ENCODE results near the gene KRT6B.
"Not testable (repeated sequence)": the region's sequence is repeated elsewhere in the genome, so short reads cannot be mapped to it uniquely, and the experiment has no call there.

KRT6B gene

GRCh38 chr12:52469853-52470252 is 17.9 kb upstream of the KRT6B start:
- no peak for DNase-seq (ENCODE audit: low read depth)

GRCh38 chr12:52464897-52465296 is 13.0 kb upstream of the KRT6B start:
- DNase-seq (ENCODE audit: low read depth): no peak

- no peak for DNase-seq (ENCODE audit: low read depth)
These were observed 9.7 kb upstream of the KRT6B start for GRCh38 chr12:52461693-52462092.

GRCh38 chr12:52458861-52459260 is 6.9 kb upstream of the KRT6B start:
- DNase-seq (ENCODE audit: low read depth): no peak

GRCh38 chr12:52455821-52456220 is 3.9 kb upstream of the KRT6B start:
- DNase-seq (ENCODE audit: low read depth): no peak

- DNase-seq (ENCODE audit: low read depth): no peak
These were observed 2.7 kb upstream of the KRT6B start for GRCh38 chr12:52454411-52455201.

GRCh38 chr12:52448228-52448627 is 3.7 kb downstream of the KRT6B start:
- DNase-seq (ENCODE audit: low read depth): no peak

- not testable (repeated sequence) for DNase-seq (ENCODE audit: low read depth)
These were observed 4.8 kb downstream of the KRT6B start for GRCh38 chr12:52447196-52447595.

GRCh38 chr12:52446367-52447045 is 5.4 kb downstream of the KRT6B start:
- DNase-seq (ENCODE audit: low read depth): no peak

GRCh38 chr12:52445876-52446275 is 6.1 kb downstream of the KRT6B start:
- DNase-seq (ENCODE audit: low read depth): no peak

- DNase-seq (ENCODE audit: low read depth): no peak
These were observed 7.0 kb downstream of the KRT6B start for GRCh38 chr12:52444647-52445595.

GRCh38 chr12:52443966-52444365 is 8.0 kb downstream of the KRT6B start:
- no peak for DNase-seq (ENCODE audit: low read depth)

- no peak for DNase-seq (ENCODE audit: low read depth)
These were observed 9.3 kb downstream of the KRT6B start for GRCh38 chr12:52442600-52443061.

GRCh38 chr12:52441320-52441911 is 10.5 kb downstream of the KRT6B start:
- no peak for DNase-seq (ENCODE audit: low read depth)

- DNase-seq (ENCODE audit: low read depth): no peak
These were observed 11.1 kb downstream of the KRT6B start for GRCh38 chr12:52440821-52441319.

GRCh38 chr12:52439845-52440244 is 12.1 kb downstream of the KRT6B start:
- DNase-seq (ENCODE audit: low read depth): no peak

- DNase-seq (ENCODE audit: low read depth): no peak
These were observed 12.5 kb downstream of the KRT6B start for GRCh38 chr12:52439420-52439819.

- no peak for DNase-seq (ENCODE audit: low read depth)
These were observed 13.3 kb downstream of the KRT6B start for GRCh38 chr12:52438305-52439301.

GRCh38 chr12:52437508-52437907 is 14.4 kb downstream of the KRT6B start:
- no peak for DNase-seq (ENCODE audit: low read depth)

GRCh38 chr12:52436828-52437474 is 15.0 kb downstream of the KRT6B start:
- no peak for DNase-seq (ENCODE audit: low read depth)

Measured in T follicular helper cell (primary cell).